CD1c-positive myeloid dendritic cell (primary cell): ENCODE data around the gene EVL.

ENCODE experiments used
- DNase-seq: peaks from one replicate; pipeline ENCODE4 v3.0.0-alpha.2; 2016; ENCODE audit errors: extremely low spot score

Gene EVL

GRCh38 chr14:100083706-100084105 lies 18.5 kb downstream of the EVL start:
- no peak for DNase-seq

GRCh38 chr14:100084591-100084990 lies 19.4 kb downstream of the EVL start:
- DNase-seq: no peak

- no peak for DNase-seq
Measured at GRCh38 chr14:100085462-100085861, 20.2 kb downstream of the EVL start.

GRCh38 chr14:100086361-100086760 lies 21.1 kb downstream of the EVL start:
- no peak for DNase-seq

- DNase-seq: no peak
Measured at GRCh38 chr14:100088226-100088625, 23.0 kb downstream of the EVL start.

GRCh38 chr14:100091386-100091785 lies 26.2 kb downstream of the EVL start:
- DNase-seq: no peak

- DNase-seq: no peak
Measured at GRCh38 chr14:100092832-100093231, 27.6 kb downstream of the EVL start.

GRCh38 chr14:100093319-100093718 lies 28.1 kb downstream of the EVL start:
- DNase-seq: no peak

GRCh38 chr14:100096656-100097055 lies 31.4 kb downstream of the EVL start:
- DNase-seq: no peak

GRCh38 chr14:100098171-100098570 lies 32.9 kb downstream of the EVL start:
- DNase-seq: no peak

GRCh38 chr14:100100032-100100703 lies 34.9 kb downstream of the EVL start:
- no peak for DNase-seq

- DNase-seq: no peak
Measured at GRCh38 chr14:100102156-100102785, 37.0 kb downstream of the EVL start.

- DNase-seq: no peak
Measured at GRCh38 chr14:100103250-100104005, 38.2 kb downstream of the EVL start.

- DNase-seq: no peak
Measured at GRCh38 chr14:100104006-100104352, 38.8 kb downstream of the EVL start.

- no peak for DNase-seq
Measured at GRCh38 chr14:100104523-100105300, 39.5 kb downstream of the EVL start.

- peak; percentile 50 for DNase-seq
Measured at GRCh38 chr14:100105357-100106169, 40.3 kb downstream of the EVL start.

- DNase-seq: peak; percentile 80
Measured at GRCh38 chr14:100106250-100107112, 41.3 kb downstream of the EVL start.

- DNase-seq: peak; percentile 47
Measured at GRCh38 chr14:100107236-100107635, 42.0 kb downstream of the EVL start.

- DNase-seq: peak; percentile 67
Measured at GRCh38 chr14:100108042-100108825, 43.0 kb downstream of the EVL start.
